NT2/D1 (cell line): ENCODE measurements around the gene HDDC2.

ENCODE experiments used
- DNase-seq: peaks from one replicate; pipeline ENCODE4 v3.0.0-alpha.2; 2011; ENCODE audit warnings: low read depth, low spot score
- H3K27me3 ChIP-seq: 2 replicates; pipeline ENCODE4 v1.6.0; 2011; ENCODE audit warnings: mild to moderate bottlenecking; ENCODE audit not compliant: insufficient read length, insufficient read depth
- H3K36me3 ChIP-seq: 2 replicates; pipeline ENCODE4 v1.6.1; 2011; ENCODE audit warnings: mild to moderate bottlenecking, low read length, mixed read lengths; ENCODE audit not compliant: insufficient read depth, insufficient read length
- H3K4me1 ChIP-seq: 2 replicates; pipeline ENCODE4 v1.5.1; 2011; ENCODE audit not compliant: insufficient read depth, insufficient read length
- H3K4me3 ChIP-seq: 2 replicates; pipeline ENCODE4 v1.5.1; 2011; ENCODE audit warnings: low read depth; ENCODE audit not compliant: insufficient read length
- H3K9ac ChIP-seq: 2 replicates; pipeline ENCODE4 v1.6.0; 2011; ENCODE audit warnings: low read depth; ENCODE audit not compliant: insufficient read length
- H3K9me3 ChIP-seq: 2 replicates; pipeline ENCODE4 v1.5.1; 2011; ENCODE audit warnings: mild to moderate bottlenecking, low read length; ENCODE audit not compliant: insufficient read depth
- SUZ12 ChIP-seq: IDR thresholded peaks from 2 replicates; pipeline ENCODE4 v1.6.1; 2011; ENCODE audit not compliant: insufficient read length, insufficient read depth; ENCODE audit errors: extremely low read depth
- YY1 ChIP-seq: IDR thresholded peaks from 2 replicates; pipeline ENCODE4 v1.6.1; 2011; ENCODE audit not compliant: insufficient read length, insufficient read depth
- ZNF274 ChIP-seq: IDR thresholded peaks from 2 replicates; pipeline ENCODE4 v1.6.1; 2011; ENCODE audit warnings: mild to moderate bottlenecking, low read depth, low read length

The HDDC2 gene

GRCh38 chr6:125255201-125255600 lies 46.6 kb downstream of the HDDC2 start:
- Histone ChIP-seq H3K27me3 (no peaks in the 10 kb centered on the region), H3K9ac (no peak overlapping the region), H3K4me3 (no peak overlapping the region), H3K9me3 (no peaks in the 10 kb centered on the region), H3K36me3 (no peaks in the 10 kb centered on the region), H3K4me1 (no peaks in the 10 kb centered on the region)
- TF ChIP-seq ZNF274 (no peak), SUZ12 (no peak), YY1 (no peak)
- DNase-seq = no peak

GRCh38 chr6:125254321-125254720 lies 47.4 kb downstream of the HDDC2 start:
- DNase-seq = no peak
- Histone ChIP-seq H3K4me1 (no peaks in the 10 kb centered on the region), H3K36me3 (no peaks in the 10 kb centered on the region), H3K4me3 (no peak overlapping the region), H3K27me3 (no peaks in the 10 kb centered on the region), H3K9ac (no peak overlapping the region), H3K9me3 (no peaks in the 10 kb centered on the region)
- TF ChIP-seq ZNF274 = no peak
- TF ChIP-seq SUZ12 = no peak
- TF ChIP-seq YY1 = no peak

DNA sequence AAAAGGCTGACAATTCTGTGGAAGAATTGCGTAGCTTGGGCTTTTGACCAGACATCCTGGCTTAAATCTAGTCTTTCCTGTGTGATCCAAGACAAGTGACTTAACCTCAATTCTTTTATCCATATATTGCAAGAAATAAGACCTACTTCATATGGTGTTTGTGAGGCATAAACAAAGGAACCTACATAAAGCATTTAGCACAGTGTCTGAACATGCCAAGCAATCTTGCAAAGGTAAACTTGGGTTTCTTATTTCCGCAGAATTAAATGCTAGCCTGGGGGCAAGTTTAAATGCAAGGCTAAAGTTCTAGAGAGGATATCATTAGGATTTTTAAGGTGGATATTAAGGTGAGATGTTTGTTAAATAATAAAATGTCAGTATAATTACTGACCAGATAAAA lies 47.9 kb downstream of the HDDC2 start:
- H3K4me1 ChIP-seq = no peaks in the 10 kb centered on the region
- H3K36me3 ChIP-seq = no peaks in the 10 kb centered on the region
- H3K27me3 ChIP-seq = no peaks in the 10 kb centered on the region
- no peaks in the 10 kb centered on the region for H3K9me3 ChIP-seq
- no peak overlapping the region for H3K4me3 ChIP-seq
- DNase-seq = no peak
- no peak overlapping the region for H3K9ac ChIP-seq
- TF ChIP-seq ZNF274 = no peak
- no peak for TF ChIP-seq SUZ12
- TF ChIP-seq YY1 = no peak

GRCh38 chr6:125252891-125253290 lies 48.9 kb downstream of the HDDC2 start:
- Histone ChIP-seq H3K4me3 (no peak overlapping the region), H3K4me1 (no peaks in the 10 kb centered on the region), H3K9ac (no peak overlapping the region), H3K36me3 (no peaks in the 10 kb centered on the region), H3K27me3 (no peaks in the 10 kb centered on the region), H3K9me3 (no peaks in the 10 kb centered on the region)
- DNase-seq = no peak
- TF ChIP-seq YY1 = no peak
- TF ChIP-seq ZNF274 = no peak
- no peak for TF ChIP-seq SUZ12

- no peak overlapping the region for H3K4me3 ChIP-seq
- H3K36me3 ChIP-seq = no peaks in the 10 kb centered on the region
- no peak for DNase-seq
- H3K9ac ChIP-seq = no peak overlapping the region
- H3K27me3 ChIP-seq = no peaks in the 10 kb centered on the region
- TF ChIP-seq YY1 (no peak), ZNF274 (no peak), SUZ12 (no peak)
- H3K4me1 ChIP-seq = no peaks in the 10 kb centered on the region
- no peaks in the 10 kb centered on the region for H3K9me3 ChIP-seq
Observed at GRCh38 chr6:125251516-125252220, 50.1 kb downstream of the HDDC2 start.

DNA sequence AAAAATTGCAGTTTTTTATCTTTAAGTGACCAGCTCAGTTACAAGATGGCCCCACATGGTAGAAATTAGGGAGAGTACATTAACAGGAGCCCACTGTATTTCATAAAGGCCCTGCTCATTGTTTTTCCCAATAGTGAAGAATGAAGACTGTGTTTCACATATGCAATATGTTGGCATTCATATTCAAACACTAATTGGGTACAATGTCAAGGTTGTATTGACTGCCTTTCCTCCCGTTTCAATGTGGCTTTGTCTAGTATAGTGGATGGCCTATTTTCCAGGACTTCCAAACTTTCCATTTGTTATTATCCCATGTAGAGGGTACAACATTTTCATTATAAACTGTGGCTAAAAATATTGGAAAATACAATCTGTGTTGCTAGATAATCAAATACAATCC lies 51.3 kb downstream of the HDDC2 start:
- Histone ChIP-seq H3K9me3 (no peaks in the 10 kb centered on the region), H3K9ac (no peak overlapping the region), H3K36me3 (no peaks in the 10 kb centered on the region), H3K27me3 (no peaks in the 10 kb centered on the region), H3K4me3 (no peak overlapping the region), H3K4me1 (no peaks in the 10 kb centered on the region)
- DNase-seq = no peak
- TF ChIP-seq ZNF274 (no peak), YY1 (no peak), SUZ12 (no peak)

- Histone ChIP-seq H3K36me3 (no peaks in the 10 kb centered on the region), H3K27me3 (no peaks in the 10 kb centered on the region), H3K4me3 (no peak overlapping the region), H3K4me1 (peaks cover 6% of the 10 kb centered on the region), H3K9me3 (no peaks in the 10 kb centered on the region), H3K9ac (no peak overlapping the region)
- TF ChIP-seq ZNF274 (no peak), SUZ12 (no peak), YY1 (no peak)
- no peak for DNase-seq
Observed at GRCh38 chr6:125248136-125248535, 53.6 kb downstream of the HDDC2 start.
